ENCODE data around the gene CEP192.

DNA sequence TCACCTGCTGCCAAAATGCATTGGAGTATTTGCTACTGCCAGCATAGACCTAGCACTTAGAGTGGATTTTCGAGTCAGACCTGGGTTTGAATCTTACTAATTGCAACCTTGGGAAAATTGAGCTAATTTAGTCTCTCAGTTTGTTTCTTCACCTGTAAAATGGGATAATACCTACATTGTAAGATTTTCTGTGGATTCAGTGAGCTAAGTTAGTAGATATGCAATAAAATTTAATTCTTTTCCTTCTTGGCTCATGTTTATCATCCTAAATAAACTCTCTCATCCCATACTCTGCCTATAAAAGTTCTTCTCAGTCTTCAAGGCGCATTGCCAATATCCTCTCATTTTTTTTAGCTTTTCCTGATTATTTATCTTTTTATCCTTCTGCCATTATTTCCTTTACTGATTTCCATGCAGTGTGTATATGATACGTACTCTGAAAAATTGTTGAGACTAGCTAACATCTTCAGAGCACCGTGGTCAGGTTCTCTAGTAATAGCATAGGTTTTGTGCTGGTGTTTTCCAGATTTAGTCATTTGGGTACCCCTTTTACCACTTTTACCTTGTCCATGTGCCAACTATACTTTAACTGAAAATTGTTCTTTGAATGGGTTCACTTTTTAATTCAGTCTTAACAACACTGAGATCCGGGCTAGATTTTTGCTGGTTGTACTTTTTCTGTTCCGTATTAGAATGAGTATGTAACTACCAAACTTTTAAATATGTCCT, 7.3 kb downstream of the CEP192 start:
- no peak for TF ChIP-seq POLR2A (IDR thresholded peaks at IDR 0.05)
- TF ChIP-seq EP300 (IDR thresholded peaks at IDR 0.05) = no peak
- TF ChIP-seq, protein P1, sequence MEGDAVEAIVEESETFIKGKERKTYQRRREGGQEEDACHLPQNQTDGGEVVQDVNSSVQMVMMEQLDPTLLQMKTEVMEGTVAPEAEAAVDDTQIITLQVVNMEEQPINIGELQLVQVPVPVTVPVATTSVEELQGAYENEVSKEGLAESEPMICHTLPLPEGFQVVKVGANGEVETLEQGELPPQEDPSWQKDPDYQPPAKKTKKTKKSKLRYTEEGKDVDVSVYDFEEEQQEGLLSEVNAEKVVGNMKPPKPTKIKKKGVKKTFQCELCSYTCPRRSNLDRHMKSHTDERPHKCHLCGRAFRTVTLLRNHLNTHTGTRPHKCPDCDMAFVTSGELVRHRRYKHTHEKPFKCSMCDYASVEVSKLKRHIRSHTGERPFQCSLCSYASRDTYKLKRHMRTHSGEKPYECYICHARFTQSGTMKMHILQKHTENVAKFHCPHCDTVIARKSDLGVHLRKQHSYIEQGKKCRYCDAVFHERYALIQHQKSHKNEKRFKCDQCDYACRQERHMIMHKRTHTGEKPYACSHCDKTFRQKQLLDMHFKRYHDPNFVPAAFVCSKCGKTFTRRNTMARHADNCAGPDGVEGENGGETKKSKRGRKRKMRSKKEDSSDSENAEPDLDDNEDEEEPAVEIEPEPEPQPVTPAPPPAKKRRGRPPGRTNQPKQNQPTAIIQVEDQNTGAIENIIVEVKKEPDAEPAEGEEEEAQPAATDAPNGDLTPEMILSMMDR (IDR thresholded peaks at IDR 0.05) = no peak
- no peak for TF ChIP-seq POLR2AphosphoS5 (IDR thresholded peaks at IDR 0.05)

Measured in sigmoid colon (tissue), 4 donors.